Activated naive CD4-positive, alpha-beta T cell treated with anti-CD3 and anti-CD28 coated beads, Interleukin-2, amount 10 ng/mL, durations not matched to agents 7 days and 5 days (primary cell): ENCODE results near the gene HRH2.
"Not testable (repeated sequence)": the region's sequence is repeated elsewhere in the genome, so short reads cannot be mapped to it uniquely, and the experiment has no call there.

Source experiments
- CTCF ChIA-PET: fragments of 350-600 bp; sonication (Branson Sonifier 250); formaldehyde crosslinking; loops from one replicate; lab custom pipeline; 2021; ENCODE audit warnings: antibody characterized with exemption; lab: Charles Lee
- DNase-seq: peaks from one replicate; pipeline ENCODE4 v3.0.0-alpha.2; 2020
- H3K27ac Mint-ChIP-seq: one replicate; pipeline ENCODE4 v1.8.0; 2021; ENCODE audit warnings: mild to moderate bottlenecking, moderate library complexity, mixed read lengths
- H3K27me3 Mint-ChIP-seq: one replicate; pipeline ENCODE4 v1.8.0; 2021; ENCODE audit warnings: mild to moderate bottlenecking, mixed read lengths
- H3K36me3 Mint-ChIP-seq: one replicate; pipeline ENCODE4 v1.8.0; 2021; ENCODE audit warnings: mixed read lengths
- H3K4me1 Mint-ChIP-seq: one replicate; pipeline ENCODE4 v1.8.0; 2021; ENCODE audit warnings: mixed read lengths
- H3K4me3 Mint-ChIP-seq: one replicate; pipeline ENCODE4 v1.8.0; 2021; ENCODE audit warnings: mild to moderate bottlenecking, moderate library complexity, mixed read lengths
- H3K9me3 Mint-ChIP-seq: one replicate; pipeline ENCODE4 v1.8.0; 2021; ENCODE audit warnings: mixed read lengths

HRH2 gene

GRCh38 chr5:175741556-175741955, 83.7 kb downstream of the HRH2 start:
- no peaks in the 10 kb centered on the region for H3K4me1 Mint-ChIP-seq
- H3K36me3 Mint-ChIP-seq: no peaks in the 10 kb centered on the region
- no peaks in the 10 kb centered on the region for H3K9me3 Mint-ChIP-seq
- no peak overlapping the region for H3K4me3 Mint-ChIP-seq
- CTCF ChIA-PET: interaction anchor here (1.5 to 1.7 kb wide), 2 partner anchors 12 to 23 kb away, joined by 4 to 7 read pairs; no protein-coding TSS in a partner anchor
- H3K27ac Mint-ChIP-seq: no peak overlapping the region
- peaks cover 59% of the 10 kb centered on the region for H3K27me3 Mint-ChIP-seq
- DNase-seq: no peak

GRCh38 chr5:175742290-175742994, 84.6 kb downstream of the HRH2 start:
- Mint-ChIP-seq H3K27me3 (peaks cover 59% of the 10 kb centered on the region), H3K36me3 (no peaks in the 10 kb centered on the region), H3K9me3 (no peaks in the 10 kb centered on the region), H3K4me3 (no peak overlapping the region), H3K4me1 (peaks cover 5% of the 10 kb centered on the region), H3K27ac (no peak overlapping the region)
- no peak for DNase-seq
- CTCF ChIA-PET: interaction anchor here (1.5 to 1.7 kb wide), 2 partner anchors 13 to 24 kb away, joined by 4 to 7 read pairs; no protein-coding TSS in a partner anchor

- Mint-ChIP-seq H3K27me3 (peaks cover 57% of the 10 kb centered on the region), H3K27ac (no peak overlapping the region), H3K4me1 (peaks cover 5% of the 10 kb centered on the region), H3K9me3 (no peaks in the 10 kb centered on the region), H3K4me3 (no peak overlapping the region), H3K36me3 (no peaks in the 10 kb centered on the region)
- no peak for DNase-seq
- CTCF ChIA-PET: no interaction called here
Observed at GRCh38 chr5:175743676-175744210, 85.9 kb downstream of the HRH2 start.

GRCh38 chr5:175745210-175745609, 87.3 kb downstream of the HRH2 start:
- no peaks in the 10 kb centered on the region for H3K9me3 Mint-ChIP-seq
- H3K4me3 Mint-ChIP-seq: no peak overlapping the region
- H3K27ac Mint-ChIP-seq: no peak overlapping the region
- peaks cover 56% of the 10 kb centered on the region for H3K27me3 Mint-ChIP-seq
- no peaks in the 10 kb centered on the region for H3K36me3 Mint-ChIP-seq
- peaks cover 5% of the 10 kb centered on the region for H3K4me1 Mint-ChIP-seq
- CTCF ChIA-PET: no interaction called here
- no peak for DNase-seq

- CTCF ChIA-PET: interaction anchor here (1.6 kb wide), 1 partner anchor 17 kb away, joined by 9 read pairs; no protein-coding TSS in a partner anchor
- Mint-ChIP-seq H3K9me3 (no peaks in the 10 kb centered on the region), H3K27me3 (peaks cover 51% of the 10 kb centered on the region), H3K4me1 (peaks cover 5% of the 10 kb centered on the region), H3K27ac (no peak overlapping the region), H3K36me3 (no peaks in the 10 kb centered on the region), H3K4me3 (no peak overlapping the region)
- DNase-seq: no peak
Observed at GRCh38 chr5:175746851-175747250, 89.0 kb downstream of the HRH2 start.

- no peak for DNase-seq
- CTCF ChIA-PET: interaction anchor here (1.6 kb wide), 1 partner anchor 17 kb away, joined by 9 read pairs; no protein-coding TSS in a partner anchor
- Mint-ChIP-seq H3K9me3 (no peaks in the 10 kb centered on the region), H3K36me3 (no peaks in the 10 kb centered on the region), H3K27ac (no peak overlapping the region), H3K27me3 (peaks cover 48% of the 10 kb centered on the region), H3K4me3 (no peak overlapping the region), H3K4me1 (peaks cover 5% of the 10 kb centered on the region)
Observed at GRCh38 chr5:175747539-175748060, 89.7 kb downstream of the HRH2 start.

GRCh38 chr5:175748650-175749049, 90.8 kb downstream of the HRH2 start:
- Mint-ChIP-seq H3K27ac (no peak overlapping the region), H3K27me3 (peaks cover 49% of the 10 kb centered on the region), H3K4me3 (no peak overlapping the region), H3K36me3 (no peaks in the 10 kb centered on the region), H3K4me1 (peaks cover 5% of the 10 kb centered on the region), H3K9me3 (no peaks in the 10 kb centered on the region)
- CTCF ChIA-PET: no interaction called here
- DNase-seq: no peak

- H3K4me3 Mint-ChIP-seq: no peak overlapping the region
- H3K27ac Mint-ChIP-seq: no peak overlapping the region
- peaks cover 50% of the 10 kb centered on the region for H3K27me3 Mint-ChIP-seq
- CTCF ChIA-PET: no interaction called here
- H3K9me3 Mint-ChIP-seq: no peaks in the 10 kb centered on the region
- H3K4me1 Mint-ChIP-seq: peaks cover 5% of the 10 kb centered on the region
- no peaks in the 10 kb centered on the region for H3K36me3 Mint-ChIP-seq
- DNase-seq: no peak
Observed at GRCh38 chr5:175749591-175749990, 91.7 kb downstream of the HRH2 start.

- Mint-ChIP-seq H3K4me3 (no peak overlapping the region), H3K9me3 (no peaks in the 10 kb centered on the region), H3K36me3 (no peaks in the 10 kb centered on the region), H3K4me1 (peaks cover 5% of the 10 kb centered on the region), H3K27me3 (peaks cover 50% of the 10 kb centered on the region), H3K27ac (no peak overlapping the region)
- CTCF ChIA-PET: no interaction called here
- no peak for DNase-seq
Observed at GRCh38 chr5:175750511-175750931, 92.7 kb downstream of the HRH2 start.

GRCh38 chr5:175751369-175751768, 93.5 kb downstream of the HRH2 start:
- DNase-seq: no peak
- Mint-ChIP-seq H3K4me3 (no peak overlapping the region), H3K9me3 (no peaks in the 10 kb centered on the region), H3K27me3 (peaks cover 50% of the 10 kb centered on the region), H3K27ac (no peak overlapping the region), H3K4me1 (peaks cover 5% of the 10 kb centered on the region), H3K36me3 (no peaks in the 10 kb centered on the region)
- CTCF ChIA-PET: no interaction called here

GRCh38 chr5:175752826-175753535, 95.1 kb downstream of the HRH2 start:
- no peaks in the 10 kb centered on the region for H3K4me1 Mint-ChIP-seq
- no peak for DNase-seq
- H3K36me3 Mint-ChIP-seq: no peaks in the 10 kb centered on the region
- H3K4me3 Mint-ChIP-seq: no peak overlapping the region
- no peak overlapping the region for H3K27ac Mint-ChIP-seq
- H3K27me3 Mint-ChIP-seq: peaks cover 52% of the 10 kb centered on the region
- H3K9me3 Mint-ChIP-seq: no peaks in the 10 kb centered on the region
- CTCF ChIA-PET: no interaction called here

- CTCF ChIA-PET: no interaction called here
- no peaks in the 10 kb centered on the region for H3K9me3 Mint-ChIP-seq
- no peak for DNase-seq
- H3K27ac Mint-ChIP-seq: no peak overlapping the region
- peaks cover 51% of the 10 kb centered on the region for H3K27me3 Mint-ChIP-seq
- H3K4me3 Mint-ChIP-seq: no peak overlapping the region
- no peaks in the 10 kb centered on the region for H3K36me3 Mint-ChIP-seq
- H3K4me1 Mint-ChIP-seq: no peaks in the 10 kb centered on the region
Observed at GRCh38 chr5:175753536-175754402, 95.9 kb downstream of the HRH2 start.

GRCh38 chr5:175759991-175760390, 102.1 kb downstream of the HRH2 start:
- H3K4me1 Mint-ChIP-seq, H3K27ac Mint-ChIP-seq, DNase-seq, H3K4me3 Mint-ChIP-seq, H3K9me3 Mint-ChIP-seq, CTCF ChIA-PET, H3K36me3 Mint-ChIP-seq: not testable (repeated sequence)
- H3K27me3 Mint-ChIP-seq: peaks cover 30% of the 10 kb centered on the region
